DMS 273 treated with DMSO at 0.1 percent for 48 hours (cell line): ENCODE data around the gene S100A5.
"Not testable (repeated sequence)": the region's sequence is repeated elsewhere in the genome, so short reads cannot be mapped to it uniquely, and the experiment has no call there.

Source experiments
- DNase-seq: peaks from one replicate; lab custom pipeline; 2025; lab: John Stamatoyannopoulos, UW

S100A5 gene, protein sequence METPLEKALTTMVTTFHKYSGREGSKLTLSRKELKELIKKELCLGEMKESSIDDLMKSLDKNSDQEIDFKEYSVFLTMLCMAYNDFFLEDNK

DNA sequence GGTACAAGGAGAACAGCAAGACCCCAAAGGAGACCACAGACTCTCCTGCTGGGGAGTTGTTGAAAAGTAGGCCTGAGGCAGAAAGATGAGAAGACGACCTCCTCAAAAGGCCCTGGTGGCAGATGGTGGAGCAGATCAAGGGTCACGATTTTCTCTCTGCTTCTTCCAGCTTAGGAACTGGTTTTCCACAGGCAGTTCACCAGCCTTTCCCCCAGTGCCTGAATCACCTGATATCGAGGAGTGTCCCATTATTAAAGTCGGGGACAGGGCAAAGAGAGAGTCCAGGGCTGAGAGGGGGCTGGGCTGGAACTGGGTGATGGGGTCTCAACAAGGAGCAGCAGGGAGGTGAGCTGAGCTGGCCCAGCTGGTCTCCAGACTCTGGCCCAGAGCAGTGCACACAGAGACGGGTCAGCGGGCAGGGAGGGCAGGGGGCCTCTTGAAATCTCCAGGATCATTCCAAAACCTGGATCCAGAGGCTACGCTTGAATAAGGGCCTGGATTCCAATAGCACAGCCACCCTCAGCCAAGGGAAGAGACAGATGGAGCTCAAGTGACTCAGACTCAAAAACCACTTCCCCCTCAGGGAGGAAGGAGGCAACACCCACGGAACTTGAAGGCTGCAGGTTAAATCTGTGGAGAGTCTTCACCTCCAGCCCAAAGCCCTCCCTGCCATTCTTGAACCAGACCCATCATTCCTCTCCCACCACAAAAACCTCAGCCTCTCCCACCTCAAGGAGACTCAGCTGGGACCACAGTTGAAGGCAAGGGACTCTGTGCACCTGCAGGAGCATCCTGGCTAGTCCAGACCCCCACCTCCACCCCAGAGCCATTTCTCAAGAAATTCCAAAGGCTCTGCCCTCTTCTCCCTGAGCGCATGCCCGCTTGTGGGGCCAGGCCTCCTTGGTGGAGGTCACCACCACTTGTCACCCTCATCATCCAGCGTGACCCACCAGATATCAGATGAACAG, at the start of gene S100A5:
TSS of gene S100A5 (minus strand) at position 541 of the 968 bp plus-strand sequence. CDS start 743 bp downstream, outside the sequence.
- peak; percentile 63 for DNase-seq

DNA sequence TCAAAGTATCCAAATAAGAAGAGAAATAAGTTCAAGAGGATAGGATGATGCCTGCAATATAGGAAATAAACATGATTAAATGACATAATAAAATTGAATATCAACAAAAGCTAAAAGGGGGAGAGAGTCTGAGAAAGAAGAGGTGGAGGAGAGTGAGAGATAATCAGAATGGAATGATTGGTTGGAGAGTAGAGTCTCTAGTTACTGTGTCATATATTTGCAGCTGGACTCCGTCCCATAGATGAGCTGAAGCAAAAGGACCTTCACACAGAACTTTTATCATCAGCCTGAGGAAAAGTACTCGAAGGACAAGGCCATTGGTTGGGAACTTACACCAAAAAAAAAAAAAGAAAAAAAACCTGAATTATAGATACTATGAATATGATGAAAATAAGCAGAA, 47.7 kb upstream of the S100A5 start:
- DNase-seq, result no peak

GRCh38 chr1:153588033-153588432, 47.3 kb upstream of the S100A5 start:
- DNase-seq, result not testable (repeated sequence)

DNA sequence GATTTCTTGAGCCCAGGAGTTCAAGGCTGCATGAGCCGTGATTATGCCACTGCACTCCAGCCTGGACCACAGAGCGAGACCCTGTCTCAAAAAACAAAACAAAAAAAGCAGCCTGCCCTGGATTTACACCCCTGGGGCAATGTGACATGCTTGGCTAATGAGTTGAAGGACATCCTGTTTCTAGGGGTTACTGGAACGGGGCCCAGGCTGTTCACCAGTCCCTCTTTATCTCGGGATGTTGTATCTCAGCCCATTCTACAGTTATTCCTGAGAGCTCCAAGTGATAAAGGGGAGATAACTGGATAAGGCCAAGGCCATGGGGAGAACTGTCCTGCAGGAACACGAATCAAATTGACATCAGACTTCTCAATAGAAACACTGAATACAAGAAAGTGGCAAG, 46.6 kb upstream of the S100A5 start:
- no peak for DNase-seq

- no peak for DNase-seq
Observed at GRCh38 chr1:153586347-153586746, 45.6 kb upstream of the S100A5 start.

DNA sequence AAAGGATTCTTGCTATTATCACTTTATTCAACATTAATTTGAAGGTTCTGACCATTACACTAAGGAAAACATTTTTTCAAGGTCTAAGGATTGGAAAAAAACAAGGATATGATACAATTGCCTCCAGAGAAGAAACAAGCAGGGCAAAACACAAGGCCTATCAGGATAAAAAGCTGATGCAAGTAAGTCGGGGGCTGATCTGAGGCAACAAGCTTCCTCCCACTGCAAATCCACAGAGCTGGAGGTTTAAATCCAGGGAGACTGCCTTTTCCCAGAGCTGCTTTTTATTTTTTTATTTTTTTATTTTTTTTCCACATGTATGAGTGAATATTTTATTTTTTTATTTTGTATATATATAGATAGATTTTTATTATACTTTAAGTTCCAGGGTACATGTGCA, 44.3 kb upstream of the S100A5 start:
- no peak for DNase-seq

DNA sequence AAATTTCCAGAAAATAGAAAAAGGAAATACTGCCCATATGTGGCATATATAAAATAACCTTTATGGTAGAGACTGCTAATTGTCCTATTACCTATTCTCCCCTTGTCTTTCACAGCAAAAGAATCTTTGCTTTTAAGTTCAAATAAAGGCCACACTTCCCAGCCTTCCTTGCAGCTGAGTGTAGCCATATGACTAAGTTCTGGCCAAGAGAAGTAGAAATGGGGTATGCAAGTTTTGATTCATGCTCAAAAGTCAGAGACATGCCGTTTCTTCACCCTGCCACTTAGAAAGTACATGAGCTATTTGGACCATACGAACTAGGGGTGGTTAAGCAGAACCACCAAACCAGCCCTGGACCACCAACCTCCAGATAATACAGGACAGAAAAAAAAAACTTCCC, 43.2 kb upstream of the S100A5 start:
- DNase-seq, result no peak

GRCh38 chr1:153583514-153583913, 42.8 kb upstream of the S100A5 start:
- DNase-seq, result not testable (repeated sequence)

DNA sequence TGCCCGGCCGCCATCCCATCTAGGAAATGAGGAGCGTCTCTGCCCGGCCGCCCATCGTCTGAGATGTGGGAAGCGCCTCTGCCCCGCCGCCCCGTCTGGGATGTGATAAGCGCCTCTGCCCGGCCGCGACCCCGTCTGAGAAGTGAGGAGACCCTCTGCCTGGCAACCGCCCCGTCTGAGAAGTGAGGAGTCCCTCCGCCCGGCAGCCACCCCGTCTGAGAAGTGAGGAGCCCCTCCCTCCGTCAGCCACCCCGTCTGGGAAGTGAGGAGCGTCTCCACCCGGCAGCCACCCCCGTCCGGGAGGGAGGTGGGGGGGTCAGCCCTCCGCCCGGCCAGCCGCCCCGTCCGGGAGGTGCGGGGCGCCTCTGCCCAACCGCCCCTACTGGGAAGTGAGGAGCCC, 42.1 kb upstream of the S100A5 start:
- DNase-seq, result not testable (repeated sequence)

- no peak for DNase-seq
Observed at GRCh38 chr1:153578936-153579335, 38.2 kb upstream of the S100A5 start.

DNA sequence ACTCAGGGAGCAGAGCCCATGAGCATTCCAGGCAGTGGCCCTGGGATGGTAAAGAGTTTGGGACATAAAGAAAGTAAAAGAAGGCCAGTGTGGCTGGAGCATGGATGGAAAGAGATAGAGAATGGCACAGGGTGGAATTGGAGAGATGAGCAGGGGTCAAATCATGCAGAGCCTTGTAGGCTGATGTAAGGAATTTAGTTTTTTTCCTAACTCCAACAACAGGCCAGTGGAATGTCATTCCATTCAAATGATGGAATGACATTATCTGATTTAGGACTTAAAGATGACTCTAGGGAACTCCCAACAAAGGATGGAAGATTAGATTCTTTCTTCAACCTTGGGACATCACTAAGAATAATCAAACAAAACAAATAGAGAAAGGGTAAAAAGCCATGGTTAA, 37.8 kb upstream of the S100A5 start:
- no peak for DNase-seq

DNA sequence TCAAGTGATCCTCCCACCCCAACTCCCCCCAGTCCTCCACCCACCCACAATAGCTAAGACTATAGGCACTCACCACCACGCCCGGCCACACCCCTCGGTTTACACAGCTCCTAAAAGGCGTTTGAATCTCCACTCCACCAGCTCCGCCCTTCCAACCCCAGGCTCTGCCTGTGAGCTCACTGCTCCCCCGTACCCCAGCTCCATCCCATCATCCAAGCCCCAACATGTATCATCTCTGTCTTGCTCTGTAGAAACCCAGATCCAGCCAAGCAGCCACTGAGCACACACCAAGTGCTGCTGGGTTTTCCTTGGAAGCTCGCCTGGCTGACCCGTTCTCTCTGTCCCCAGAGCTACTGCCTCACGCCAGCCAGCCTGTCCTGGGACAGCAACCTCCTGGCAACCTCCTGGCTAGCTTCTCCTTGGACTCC, 36.9 kb upstream of the S100A5 start:
- no peak for DNase-seq

GRCh38 chr1:153577138-153577537, 36.4 kb upstream of the S100A5 start:
- no peak for DNase-seq

DNA sequence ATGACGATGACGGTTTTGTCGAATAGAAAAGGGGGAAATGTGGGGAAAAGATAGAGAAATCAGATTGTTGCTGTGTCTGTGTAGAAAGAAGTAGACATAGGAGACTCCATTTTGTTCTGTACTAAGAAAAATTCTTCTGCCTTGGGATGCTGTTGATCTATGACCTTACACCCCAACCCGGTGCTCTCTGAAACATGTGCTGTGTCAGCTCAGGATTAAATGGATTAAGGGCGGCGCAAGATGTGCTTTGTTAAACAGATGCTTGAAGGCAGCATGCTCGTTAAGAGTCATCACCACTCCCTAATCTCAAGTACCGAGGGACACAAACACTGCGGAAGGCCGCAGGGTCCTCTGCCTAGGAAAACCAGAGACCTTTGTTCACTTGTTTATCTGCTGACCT, 34.8 kb upstream of the S100A5 start:
- not testable (repeated sequence) for DNase-seq

GRCh38 chr1:153575081-153575491, 34.4 kb upstream of the S100A5 start:
- not testable (repeated sequence) for DNase-seq

- DNase-seq, result no peak
Observed at GRCh38 chr1:153573351-153573750, 32.6 kb upstream of the S100A5 start.

DNA sequence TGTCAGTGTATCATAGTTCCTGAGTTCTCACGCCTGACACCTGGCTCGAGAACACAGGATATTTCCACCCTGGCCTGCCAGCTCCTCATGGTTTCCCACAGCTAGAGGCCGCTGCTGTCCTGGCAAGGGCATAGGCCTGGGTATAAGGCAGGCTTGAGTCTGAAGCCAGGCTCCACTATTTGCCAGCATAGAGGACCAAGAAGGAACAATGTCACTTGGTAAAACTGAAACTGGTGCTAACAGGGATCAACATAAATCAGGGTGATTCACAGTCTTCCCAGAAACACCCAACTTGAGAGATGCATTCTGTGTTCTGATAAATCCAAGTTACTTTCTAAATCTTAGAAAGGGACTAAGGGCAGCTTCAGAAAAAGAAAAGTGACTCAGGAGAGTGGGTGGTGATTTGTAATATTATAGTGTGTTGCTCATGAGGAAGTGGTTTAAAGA, 31.9 kb upstream of the S100A5 start:
- peak; percentile 34 for DNase-seq

- DNase-seq, result no peak
Observed at GRCh38 chr1:153571706-153572105, 31.0 kb upstream of the S100A5 start.

- no peak for DNase-seq
Observed at GRCh38 chr1:153570874-153571273, 30.1 kb upstream of the S100A5 start.

- no peak for DNase-seq
Observed at GRCh38 chr1:153569465-153569864, 28.7 kb upstream of the S100A5 start.

DNA sequence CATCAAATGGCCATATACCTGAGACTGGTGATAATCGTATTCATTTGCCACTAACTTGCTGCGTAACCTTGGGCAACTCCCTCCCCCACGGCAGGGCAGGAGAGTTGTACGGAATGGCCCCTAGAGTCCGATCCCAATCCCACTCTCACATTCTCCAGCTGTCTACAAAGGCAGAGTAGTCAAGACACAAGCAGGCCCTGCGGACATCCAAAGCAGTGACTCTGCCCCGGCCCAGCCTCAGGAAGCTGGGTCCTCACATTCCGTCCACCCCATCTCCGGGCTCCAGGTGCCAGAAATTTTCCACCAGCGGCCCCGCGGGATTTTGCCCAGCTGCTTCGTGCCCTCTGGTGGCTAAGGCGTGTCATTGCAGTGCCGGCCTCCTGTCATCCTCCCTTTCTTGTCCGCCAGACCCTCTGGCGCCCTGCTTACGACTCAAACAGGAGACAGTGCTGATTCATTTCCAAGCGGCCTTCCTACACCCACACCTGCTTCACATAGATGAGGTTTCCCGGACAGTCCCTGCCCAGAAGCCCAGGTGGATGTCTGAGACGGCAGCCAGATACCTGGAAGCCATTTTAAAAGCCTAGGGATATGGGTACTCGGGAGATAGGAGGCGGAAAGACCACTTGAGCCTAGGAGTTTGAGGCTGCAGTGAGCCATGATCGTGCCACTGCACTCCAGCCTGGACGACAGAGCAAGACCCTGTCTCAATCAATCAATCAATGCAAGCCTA, 27.8 kb upstream of the S100A5 start:
- peak; percentile 86 for DNase-seq

DNA sequence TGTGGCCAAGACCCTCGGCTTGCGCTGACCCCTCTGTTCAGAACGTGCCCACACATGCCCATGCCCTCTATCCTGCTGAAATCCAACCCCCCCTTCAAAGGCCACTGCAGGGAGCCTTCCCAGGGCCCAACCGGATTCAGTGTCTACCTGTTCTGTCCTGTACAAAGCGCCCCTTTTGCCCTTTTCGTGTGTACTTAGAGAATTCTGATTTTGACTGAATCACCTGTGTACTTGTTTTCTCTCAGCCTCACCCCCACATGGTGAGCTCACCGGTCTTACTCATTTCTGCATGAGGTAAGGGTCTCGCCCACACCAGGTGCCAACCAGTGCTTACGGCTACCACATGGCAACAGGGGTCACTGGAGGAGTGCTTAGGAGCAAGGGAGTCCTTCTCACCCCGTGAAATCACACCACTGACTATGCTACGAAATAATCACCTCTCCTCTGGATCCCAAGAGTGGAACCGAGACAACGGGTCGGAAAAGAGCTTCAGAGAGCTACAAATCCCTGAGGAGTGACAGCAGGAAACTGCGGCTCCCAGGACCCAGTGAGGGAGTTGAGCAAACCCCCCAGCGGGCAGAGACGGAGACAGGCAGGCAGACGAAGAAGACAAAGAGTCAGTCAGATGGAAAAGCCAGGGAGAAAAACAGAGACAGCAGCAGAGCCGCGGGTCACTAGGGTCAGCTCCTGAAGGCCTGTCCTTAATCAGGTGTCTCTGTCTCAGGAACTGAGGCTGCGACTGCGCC, 27.1 kb upstream of the S100A5 start:
- DNase-seq, result peak; percentile 52
